Caki2 (cell line): ENCODE data around the gene BCL11B. TPM values are rescaled to one million over a fixed set of nuclear protein-coding genes. Genes with fewer than 3 reads are reported as not detected.

Experiments
- DNase-seq: peaks from one replicate; pipeline ENCODE4 v3.0.0-alpha.2; 2015; ENCODE audit warnings: low read depth
- in situ Hi-C: cut with HindIII; loops from 2 replicates; pipeline ENCODE4 v1.10.0; 2016; ENCODE audit warnings: low sequenced_read_pairs, low pct_unique_long_range_greater_than_20kb, mixed read lengths
- total RNA-seq: library from RNA; depleted of rRNA; stranded (reverse); fragments of >200 nt; shearing (Covaris generic); gene quantifications from 2 replicates; pipeline ENCODE4 v1.2.3, GENCODE V29; 2014; ENCODE audit warnings: low replicate concordance

BCL11B gene
- total RNA-seq, 1 experiment from 2014 or later, result not detected

DNA sequence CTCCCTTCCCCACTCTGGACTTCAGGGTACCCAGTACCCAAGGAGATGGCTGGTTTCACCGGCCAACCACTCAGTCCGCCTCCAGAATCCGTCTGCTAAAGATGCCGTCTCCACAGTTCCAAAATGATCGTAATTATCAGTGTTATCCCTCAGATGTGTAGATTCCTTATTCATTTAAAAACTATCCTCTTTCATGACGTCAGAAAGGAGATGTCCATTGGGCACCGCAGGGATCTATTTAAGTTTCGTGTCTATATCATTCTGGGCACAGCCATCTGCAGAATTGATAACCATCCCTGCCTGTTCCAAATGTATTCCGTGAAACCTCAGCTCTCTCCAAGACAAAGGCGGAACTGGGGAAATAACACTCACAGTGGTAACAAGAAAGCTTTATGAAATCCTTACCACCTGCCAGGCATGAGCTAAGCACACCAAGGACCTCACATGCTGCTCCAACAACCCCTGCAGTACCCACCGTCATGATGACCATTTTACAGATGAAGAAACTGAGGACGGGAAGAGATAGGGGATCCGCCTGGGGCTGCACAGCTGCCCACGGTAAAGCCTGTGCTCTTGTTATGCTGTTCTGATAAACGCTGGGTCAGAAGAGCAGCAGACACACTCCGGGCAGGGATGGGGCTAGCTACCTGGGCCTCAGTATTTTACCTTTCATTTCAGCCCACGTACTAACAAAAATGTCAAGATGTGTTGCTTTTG, 90.0 kb downstream of the BCL11B start:
- in situ Hi-C loops, result no loop called here
- DNase-seq, result no peak

DNA sequence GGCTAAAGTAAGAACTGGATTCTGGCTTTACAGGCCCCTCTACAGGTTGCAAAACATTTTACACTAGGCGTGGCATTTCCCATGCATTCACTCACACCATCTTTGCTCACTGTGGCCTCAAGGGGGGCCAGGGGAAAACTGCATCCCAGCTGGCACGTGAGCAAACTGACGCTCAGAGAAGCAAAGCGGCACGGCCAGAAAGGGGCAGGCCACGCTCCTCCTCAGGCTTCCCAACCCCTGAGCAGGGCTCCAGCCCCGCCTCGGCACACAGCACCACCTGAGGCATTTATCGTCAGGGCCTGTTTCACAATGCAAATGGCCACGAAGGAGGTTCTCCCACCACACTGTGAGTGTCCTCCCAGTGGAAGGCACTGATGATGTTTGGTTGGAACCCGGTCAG, 90.8 kb downstream of the BCL11B start:
- in situ Hi-C loops, result no loop called here
- no peak for DNase-seq

DNA sequence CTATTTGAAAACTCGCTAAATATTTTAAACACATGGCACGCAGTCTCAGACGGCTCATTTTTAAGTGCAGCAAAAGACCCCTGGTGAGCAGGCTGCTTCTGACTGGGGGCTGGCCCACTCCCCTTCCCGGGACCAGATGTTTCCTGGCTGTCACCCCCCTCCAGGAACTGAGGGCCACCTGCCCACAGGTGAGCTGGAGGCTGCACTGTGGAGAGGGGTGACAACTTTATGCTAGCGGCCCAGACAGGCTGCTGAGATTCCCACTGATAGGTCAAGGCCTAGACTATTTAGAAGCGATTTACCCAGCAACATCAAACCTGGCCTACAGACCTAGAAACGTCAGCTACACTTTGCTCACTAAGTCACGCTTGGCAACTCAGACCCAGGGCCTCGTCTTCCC, 92.1 kb downstream of the BCL11B start:
- in situ Hi-C loops, result no loop called here
- DNase-seq, result no peak

DNA sequence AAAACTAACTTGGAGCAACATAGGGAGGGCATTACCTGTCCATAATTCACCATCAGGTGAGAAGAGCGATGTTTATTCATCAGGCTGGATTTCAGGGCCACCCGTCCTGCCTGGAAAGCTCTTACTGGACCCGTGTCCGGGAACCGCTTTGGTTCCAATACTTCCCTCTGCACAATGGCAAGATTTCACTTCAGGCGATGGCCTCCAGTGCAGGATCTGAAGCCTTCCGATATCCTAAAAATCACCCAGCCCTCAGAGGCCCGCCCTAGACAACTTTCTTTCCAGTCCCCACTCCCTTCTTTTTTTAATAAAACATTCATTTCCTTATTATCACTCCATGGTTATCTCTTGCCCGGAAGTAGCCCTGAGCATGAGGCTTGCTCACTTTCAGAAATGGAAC, 92.5 kb downstream of the BCL11B start:
- no peak for DNase-seq
- in situ Hi-C loops, result no loop called here

DNA sequence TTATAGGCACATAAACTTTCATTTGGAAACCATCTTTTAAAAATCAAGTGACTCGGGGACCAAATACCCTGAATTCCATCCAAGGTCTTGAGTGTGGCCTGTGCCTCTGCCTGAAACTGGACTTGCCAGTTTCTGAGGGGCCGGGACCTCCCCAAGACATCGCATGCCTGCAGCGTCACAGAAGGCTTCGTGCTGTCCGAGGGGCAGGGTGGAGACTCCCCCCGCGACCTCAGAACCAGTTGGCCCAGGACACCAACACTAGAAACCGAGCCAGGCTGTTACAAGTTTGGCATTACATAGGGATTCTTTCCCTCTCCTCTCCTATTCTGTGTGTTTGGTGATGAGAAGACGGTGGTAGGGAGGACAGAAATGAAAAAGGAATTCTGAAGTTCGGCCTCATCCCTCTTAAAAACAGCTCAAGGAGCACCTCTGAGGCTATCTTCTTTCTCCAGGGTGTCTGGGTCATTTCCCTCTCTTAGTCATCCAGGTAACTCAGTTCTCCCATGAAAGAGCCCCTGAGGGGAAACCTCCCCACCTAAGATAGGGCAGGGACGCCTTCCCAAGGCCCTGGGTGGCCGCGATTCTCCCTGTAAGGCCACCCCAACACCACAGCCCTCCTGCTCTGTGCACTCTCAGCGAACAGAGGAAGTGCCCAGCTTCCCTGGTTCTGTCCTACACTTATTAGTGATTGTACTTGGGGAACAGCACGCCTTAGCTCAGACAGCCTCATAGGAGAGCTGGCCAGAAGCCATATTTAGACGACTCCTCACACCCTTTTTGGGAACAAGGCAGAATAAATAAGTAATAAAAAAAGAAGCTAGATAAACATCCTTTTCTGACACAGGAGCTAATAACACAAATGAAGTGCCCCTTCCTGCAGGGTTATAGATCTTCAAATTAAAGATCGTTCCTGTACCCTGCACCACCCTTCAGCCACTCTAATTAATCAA, 93.8 kb downstream of the BCL11B start:
- in situ Hi-C loops, result no loop called here
- no peak for DNase-seq

DNA sequence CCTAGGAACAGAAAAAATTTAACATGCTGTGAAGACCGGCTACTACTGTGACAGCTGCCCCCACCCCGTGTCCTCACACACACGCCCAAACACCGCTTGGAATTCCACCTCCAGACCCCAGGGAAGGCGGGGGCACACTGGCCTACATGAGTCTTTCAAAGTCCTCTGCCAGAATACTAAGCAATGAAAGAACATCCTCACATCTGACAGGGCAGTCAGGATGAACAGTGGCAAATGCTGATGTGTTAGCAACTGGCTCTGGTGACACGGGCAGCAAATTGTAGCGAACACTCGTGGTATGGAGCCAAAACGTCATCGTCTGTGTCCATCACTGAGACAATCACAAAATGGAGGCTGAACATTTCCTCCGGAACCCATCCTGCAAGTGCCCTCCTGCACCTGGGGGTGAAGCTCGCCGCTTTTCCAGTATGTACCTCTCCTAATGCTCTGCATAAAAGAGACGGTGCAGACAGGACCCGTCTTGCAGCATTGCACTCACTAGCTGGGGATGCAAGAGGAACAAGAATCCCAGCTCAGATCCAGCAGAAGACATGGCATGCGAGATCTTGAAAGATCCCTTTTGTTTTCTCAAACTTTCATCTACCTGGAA, 94.8 kb downstream of the BCL11B start:
- in situ Hi-C loops, result no loop called here
- DNase-seq, result no peak

DNA sequence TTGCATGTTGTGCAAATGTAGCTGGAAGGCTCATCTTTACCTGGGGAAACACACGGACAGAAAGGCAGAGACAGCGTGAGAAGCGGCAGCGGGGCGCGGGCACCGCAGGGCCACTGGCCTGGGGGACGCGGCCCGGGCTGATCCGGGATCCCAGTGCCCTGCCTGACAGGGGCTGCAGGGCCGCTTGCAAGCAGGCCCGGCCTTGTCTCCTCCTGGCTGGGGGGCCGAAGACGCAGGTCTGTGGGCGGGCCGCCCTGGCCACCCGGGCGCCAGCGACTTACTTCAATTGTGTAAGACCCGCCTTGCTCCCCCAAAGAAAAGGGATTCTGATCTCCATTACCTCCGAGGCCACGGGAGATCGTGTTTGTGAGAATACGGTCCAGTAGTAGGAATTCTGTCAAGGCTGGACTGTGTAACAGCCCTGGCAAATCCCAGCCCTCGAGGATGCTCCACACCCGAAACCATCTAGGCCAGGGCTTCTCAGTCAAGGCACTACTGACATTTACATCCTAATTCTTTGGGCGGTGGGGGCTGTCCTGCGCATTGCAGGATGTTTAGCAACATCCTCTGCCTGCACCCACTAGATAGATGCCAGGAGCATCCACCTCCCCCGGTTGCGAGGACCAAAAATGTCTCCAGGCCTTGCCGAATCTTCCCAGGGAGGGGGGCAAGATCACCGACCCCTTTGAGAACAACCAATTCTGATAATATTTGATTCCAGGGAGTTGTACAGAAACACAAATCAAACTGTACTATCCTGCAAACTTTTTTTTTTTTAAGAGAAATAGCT, 95.6 kb downstream of the BCL11B start:
- in situ Hi-C loops, result no loop called here

DNA sequence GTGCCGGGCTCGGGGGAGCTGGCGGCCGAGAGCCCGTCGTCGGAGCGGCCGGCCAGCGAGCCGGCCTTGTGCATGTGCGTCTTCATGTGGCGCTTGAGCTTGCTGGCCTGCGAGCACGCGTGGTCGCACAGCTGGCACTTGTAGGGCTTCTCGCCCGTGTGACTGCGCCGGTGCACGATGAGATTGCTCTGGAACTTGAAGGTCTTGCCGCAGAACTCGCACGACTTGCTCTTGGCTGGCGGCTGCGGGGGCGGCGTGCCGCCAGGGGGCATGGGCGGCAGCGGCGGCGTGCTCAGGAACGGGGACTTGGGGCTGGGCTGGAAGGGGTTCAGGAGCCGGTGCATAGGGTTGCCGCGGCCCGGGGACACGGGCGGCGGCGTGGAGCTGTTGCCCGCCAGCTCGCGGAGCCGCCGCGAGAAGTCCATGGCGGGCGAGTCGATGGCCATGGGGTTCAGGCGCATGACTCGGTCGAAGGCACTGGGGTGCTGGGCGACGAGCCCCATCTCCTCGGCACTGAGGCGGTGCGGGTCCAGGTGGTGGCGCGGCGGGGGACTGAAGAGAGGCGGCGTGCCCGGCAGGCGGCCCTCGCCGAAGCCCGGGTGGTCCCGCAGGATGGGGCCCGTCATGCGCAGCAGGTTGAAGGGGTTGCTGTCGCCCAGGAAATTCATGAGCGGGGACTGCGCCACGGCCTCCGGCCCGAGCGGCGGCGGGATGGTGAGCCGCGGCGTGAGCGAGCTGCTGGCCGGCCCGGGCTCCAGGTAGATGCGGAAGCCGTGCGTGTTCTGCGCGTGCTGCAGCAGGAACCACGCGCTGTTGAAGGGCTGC, 96.5 kb downstream of the BCL11B start:
- in situ Hi-C loops, result no loop called here
- no peak for DNase-seq

More for the DNA sequence above, 95.6 kb downstream of the BCL11B start:
- DNase-seq, result no peak

DNA sequence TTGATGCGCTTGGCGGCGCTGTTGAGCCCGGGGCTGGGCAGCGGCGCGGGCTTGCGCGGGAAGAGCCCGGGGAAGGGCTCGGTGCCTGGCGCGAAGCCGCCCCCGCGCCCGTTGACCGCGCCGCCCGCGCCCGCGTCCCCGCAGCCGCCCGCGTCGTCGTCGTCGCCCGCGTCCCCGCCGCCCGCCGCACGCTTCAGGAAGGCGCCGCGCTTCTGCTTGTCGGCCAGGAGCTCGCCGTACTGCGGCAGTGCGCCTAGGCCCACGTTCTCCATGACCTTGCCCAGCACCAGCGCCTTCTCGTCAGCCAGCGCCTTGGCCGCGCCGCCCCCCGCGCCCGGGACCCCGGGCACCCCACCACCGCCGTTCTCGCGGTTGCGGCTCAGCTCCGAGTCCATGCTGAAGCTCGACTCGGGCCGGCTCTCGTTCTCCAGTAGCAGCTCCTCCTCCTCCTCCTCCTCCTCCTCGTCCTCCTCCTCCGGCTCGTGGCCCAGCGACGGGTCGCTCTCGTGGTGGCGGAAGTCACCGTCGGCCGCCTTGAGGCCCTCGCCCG, 97.2 kb downstream of the BCL11B start:
- in situ Hi-C loops, result no loop called here
- DNase-seq, result no peak

DNA sequence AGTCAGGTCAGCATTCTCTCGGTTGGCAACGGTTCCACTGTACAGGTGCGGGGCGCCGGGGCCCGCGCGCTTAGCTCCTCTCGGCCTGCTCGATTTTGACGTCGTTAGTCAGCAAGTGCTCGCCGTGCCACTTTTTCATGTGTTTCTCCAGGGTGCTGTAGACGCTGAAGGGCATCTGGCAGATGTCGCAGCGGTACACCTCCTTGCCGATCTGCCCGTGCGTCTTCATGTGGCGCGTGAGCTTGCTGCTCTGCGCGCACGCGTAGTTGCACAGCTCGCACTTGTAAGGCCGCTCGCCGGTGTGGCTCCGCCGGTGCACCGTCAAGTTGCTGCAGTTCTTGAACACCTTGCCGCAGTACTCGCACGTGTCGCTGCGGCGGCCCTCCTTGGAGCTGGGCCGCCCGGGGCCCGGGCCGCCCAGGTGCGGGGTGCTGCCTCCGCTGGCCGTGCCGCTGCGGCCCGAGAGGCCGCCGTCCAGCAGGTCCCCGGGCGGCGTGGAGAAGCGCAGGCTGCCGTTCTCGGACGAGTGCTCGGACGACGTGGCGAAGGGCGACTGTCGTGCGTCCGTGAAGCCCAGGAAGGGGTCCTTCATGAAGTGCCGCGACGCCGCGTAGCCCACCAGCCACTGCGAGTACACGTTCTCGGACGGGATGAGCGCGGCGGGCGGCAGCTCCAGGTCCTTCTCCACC, 97.8 kb downstream of the BCL11B start:
- no peak for DNase-seq
- in situ Hi-C loops, result no loop called here

DNA sequence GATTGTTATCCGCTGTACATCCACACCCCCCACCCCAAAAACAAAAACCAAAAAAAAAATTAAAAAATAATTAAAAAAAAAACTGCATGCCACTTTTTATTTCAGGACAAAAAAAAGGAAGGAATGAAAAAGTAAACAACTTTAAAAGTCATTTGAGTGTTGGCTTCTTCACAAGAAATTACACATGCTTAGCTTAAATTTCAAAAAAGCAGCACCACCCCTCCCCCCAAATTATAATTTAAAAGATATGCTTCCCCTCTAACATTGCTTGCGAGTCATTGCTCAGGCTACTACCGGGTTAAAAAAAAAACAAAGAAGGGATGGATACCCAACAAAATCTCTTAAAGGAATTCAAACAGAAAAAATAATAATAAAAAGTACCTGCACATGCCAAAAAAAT, 98.5 kb downstream of the BCL11B start:
- DNase-seq, result no peak
- in situ Hi-C loops, result no loop called here

DNA sequence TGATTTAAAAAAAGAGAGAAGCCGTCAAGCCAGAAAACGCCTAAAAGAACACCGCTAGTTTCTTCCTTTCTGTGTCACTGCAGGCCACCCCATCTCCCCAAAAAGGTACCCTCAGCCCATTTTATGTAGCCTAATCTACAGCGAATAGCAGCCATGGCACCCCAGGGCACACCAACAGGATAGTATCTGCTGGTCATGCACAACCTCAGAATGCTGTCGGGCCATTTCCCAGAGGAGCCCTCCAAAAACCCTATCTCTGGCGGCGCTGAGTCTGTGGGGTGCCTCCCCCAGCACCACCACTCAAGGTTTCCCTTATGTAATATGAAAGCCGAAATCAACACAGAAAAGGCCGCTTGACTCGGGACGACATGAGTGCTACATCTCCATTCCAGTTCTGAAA, 98.9 kb downstream of the BCL11B start:
- no peak for DNase-seq
- in situ Hi-C loops, result no loop called here

DNA sequence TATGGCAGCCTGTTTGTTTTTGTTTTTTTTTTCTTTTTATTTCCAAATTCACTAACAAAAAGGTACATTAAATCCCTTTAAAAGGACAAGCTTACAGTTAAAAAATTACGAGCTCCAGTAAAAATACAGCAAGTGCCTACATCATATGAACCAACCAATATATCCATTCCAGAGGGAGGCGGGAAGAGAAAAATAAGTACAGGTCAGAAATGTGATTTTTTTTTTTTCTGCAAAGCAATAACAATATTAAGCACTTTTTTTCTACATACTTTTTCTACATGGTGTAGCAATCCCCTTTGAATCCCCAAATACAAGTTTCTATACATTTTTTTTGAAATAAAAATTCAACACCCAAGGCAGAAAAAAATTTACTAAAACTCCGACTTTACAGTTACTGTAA, 100.6 kb downstream of the BCL11B start:
- in situ Hi-C loops, result no loop called here

DNA sequence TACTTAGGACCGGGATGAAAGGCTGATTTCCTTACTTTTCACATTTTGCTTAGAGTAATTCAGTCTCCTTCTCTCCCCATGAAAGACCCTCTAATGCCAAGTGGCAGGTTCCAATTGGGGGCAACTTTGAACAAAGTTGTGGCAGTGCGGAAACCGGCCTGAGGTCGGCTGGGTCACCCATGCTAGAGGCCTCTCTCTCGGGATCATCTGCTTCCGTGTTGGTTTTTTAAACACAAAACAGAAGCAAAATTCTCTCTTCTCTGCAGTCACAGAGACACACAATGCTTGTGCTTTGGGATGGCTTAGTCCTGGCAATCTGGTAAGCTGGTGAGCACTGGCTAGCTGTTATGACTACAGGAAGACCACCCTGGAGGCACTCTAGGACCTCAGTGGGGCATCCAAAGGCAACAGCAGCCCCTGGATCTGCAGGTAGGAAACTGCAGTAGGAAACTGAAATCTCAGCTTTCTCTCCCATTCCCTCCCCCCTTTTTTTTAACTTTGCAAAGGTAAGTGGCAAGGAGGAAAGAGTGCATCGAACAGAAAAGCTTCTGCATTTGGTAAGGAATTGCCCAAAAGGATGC, 102.1 kb downstream of the BCL11B start:
- no peak for DNase-seq
- in situ Hi-C loops, result no loop called here

More for the DNA sequence above, 100.6 kb downstream of the BCL11B start:
- no peak for DNase-seq

DNA sequence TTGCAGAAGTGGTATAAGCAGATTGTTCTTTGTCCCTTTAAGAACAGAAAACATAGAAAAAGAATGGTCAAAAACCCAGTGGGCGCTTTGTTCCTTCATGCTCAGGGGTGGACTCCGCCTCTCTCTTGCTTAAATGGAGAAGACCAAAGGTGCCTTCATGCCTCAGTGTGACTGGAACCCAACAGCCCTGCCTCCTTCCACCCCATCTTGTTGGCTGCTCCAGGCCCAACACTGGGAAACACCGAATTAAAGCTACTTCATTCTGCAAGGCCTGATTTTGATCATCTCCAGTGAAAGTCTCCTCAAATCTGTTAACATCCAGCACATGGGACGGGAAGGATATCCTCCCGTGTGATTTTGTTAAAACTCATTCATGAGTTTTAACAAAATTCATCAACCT, 103.7 kb downstream of the BCL11B start:
- no peak for DNase-seq
- in situ Hi-C loops, result no loop called here

DNA sequence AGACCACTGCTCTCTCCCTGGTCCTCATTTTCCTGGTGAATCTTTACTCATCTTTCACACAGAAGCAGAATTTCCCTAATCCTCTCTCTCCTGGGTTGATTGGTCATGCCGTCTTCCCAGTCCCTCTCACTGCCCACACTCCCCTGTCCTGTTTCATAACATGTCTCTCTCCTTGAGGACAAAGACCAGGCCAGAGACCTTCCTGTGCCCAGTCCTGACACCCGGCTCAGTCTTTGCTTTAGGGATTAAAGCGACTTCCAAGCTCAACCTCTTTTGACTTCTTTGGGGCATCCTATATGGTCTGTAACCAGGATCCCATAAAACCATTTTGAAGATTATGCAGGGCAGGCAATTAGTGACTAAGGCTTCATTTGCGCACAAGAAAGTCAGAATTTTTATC, 105.5 kb downstream of the BCL11B start:
- in situ Hi-C loops, result no loop called here

More for the DNA sequence above, 105.5 kb downstream of the BCL11B start:
- DNase-seq, result no peak
